ENCODE measurements around the gene ADAMTS7. TPM values are rescaled to one million over a fixed set of nuclear protein-coding genes. Genes with fewer than 3 reads are reported as not detected.
"Not testable (repeated sequence)": the region's sequence is repeated elsewhere in the genome, so short reads cannot be mapped to it uniquely, and the experiment has no call there.

The ADAMTS7 gene
- polyA plus RNA-seq, 5 donors, result 25.5 to 47.2 (median 34.1) TPM

DNA sequence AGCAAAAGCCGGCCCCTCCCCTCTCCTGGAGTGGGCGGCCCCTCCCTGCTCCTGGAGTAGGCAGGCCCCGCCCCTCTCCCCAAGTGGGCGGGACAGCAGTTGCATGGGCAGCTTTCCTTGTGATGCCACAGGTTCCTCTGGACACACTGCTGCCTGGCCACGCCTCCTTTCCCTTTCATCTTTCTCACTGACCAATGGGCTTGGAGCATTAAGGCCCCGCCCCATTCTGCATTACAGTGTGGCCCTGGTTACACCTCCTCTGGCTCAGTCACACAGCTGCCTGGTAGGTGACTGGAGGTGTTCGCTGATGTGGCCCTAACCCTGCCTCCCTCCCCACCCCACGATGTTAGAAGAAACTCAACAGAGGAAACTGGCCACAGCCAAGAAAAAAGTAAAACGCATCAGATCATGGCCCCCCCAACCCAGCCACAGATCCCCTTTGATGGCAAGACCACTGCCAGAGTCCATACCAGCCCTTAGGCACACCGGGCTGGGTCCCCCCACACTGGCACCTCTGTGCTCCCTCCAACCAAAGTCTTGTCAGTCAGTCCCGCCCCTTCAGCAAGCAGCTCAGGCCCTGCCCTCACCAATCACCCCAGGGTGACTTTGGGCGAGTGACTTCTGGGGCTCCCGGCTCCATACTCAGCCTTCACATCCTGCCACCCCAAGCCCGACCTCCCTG, 84.3 kb downstream of the ADAMTS7 start:
- no peak for DNase-seq

DNA sequence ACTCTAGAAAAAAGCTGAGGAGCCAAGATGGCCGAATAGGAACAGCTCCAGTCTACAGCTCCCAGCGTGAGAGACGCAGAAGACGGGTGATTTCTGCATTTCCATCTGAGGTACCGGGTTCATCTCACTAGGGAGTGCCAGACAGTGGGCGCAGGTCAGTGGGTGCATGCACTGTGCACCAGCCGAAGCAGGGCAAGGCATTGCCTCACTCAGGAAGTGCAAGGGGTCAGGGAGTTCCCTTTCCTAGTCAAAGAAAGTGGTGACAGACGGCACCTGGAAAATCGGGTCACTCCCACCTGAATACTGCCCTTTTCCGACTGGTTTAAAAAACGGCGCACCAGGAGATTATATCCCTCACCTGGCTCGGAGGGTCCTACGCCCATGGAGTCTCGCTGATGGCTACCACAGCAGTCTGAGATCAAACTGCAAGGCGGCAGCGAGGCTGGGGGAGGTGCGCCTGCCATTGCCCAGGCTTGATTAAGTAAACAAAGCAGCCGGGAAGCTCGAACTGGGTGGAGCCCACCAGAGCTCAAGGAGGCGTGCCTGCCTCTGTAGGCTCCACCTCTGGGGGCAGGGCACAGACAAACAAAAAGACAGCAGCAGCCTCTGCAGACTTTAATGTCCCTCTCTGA, 91.3 kb downstream of the ADAMTS7 start:
- not testable (repeated sequence) for DNase-seq

DNA sequence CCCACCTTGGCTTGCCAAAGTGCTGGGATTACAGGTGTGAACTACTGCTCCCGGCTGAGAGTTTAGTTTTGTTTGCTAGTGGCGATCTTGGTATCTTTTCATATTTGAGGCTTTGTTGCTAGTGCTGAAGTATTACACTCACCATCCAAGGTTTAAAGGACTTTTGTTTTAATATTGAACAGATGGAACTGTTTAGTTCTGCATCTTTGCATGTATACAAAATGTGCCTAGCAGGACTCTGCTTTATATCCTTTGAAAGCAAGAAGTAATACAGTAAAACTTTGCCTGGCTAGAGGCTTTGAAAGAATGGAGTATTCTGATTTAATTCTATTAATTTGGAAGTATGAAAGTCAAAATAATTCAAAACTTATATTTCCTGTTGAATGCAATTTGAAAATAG, 92.4 kb downstream of the ADAMTS7 start:
- DNase-seq, result no peak

DNA sequence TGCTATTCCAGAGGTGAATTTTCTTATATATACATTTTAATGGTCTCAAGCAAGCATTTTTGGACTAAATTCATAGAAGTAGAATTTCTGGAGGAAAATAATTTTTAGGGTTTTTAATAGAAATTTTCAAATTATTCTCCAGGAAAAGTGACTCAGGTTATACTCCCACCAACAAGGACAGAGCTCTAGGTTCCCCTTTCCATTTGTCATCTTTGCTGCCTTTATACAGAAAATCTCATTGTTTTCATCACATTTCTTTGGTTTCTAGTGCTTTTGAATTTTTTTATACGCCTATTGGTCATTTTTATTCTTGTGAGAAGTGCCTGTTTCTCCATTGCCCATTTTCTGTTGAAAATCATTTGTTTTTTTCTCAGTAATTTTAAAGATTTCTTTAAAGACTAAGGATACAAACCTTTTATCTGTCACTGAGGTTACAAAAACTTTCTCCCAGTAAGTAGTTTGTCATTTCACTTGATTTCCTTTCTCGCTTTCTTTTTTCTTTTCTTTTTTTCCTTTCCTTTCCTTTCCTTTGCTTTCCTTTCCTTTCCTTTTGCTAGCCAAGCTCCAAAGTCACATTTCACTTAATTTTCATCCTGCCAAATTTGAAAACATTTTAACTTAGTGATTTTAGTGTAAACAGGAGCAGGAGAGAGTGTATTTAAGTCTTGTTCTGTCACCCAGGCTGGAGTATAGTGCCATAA, 93.2 kb downstream of the ADAMTS7 start:
- DNase-seq, result no peak

DNA sequence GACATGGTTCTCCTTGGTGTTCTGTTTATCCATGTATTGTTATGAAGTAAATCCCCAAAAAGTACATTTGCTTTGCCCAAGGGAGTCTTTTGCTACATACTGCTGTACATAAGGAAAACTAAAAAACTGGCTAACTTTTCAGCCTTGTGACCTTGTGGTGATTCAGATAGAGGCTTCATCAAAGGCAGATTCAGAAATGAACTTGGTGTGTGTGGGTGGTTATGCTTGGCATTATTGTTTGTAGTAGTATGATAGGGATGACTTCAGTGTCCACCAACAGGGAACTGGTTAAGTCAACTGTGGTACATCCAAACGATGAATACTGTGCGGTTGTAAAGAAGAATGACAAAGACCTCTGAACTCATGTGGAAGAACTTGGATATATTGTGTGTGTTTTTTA, 94.6 kb downstream of the ADAMTS7 start:
- no peak for DNase-seq

DNA sequence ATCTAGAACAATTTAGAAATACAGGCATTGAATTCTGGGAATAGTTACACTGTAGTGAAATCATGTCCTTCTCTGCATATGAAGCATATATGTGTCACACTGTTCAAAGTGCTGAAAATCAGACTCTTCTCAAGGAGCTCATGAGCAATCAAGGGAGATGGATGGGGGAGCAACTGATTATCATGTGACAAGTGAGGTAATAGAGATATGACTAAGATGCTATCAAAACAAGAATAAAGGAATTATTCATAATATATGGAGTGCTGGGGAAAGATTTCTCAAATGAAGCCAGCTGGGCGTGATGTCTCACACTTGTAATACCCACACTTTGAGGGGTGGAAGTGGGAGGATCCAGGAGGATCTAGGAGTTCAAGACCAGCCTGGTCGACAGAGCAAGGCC, 95.3 kb downstream of the ADAMTS7 start:
- no peak for DNase-seq

DNA sequence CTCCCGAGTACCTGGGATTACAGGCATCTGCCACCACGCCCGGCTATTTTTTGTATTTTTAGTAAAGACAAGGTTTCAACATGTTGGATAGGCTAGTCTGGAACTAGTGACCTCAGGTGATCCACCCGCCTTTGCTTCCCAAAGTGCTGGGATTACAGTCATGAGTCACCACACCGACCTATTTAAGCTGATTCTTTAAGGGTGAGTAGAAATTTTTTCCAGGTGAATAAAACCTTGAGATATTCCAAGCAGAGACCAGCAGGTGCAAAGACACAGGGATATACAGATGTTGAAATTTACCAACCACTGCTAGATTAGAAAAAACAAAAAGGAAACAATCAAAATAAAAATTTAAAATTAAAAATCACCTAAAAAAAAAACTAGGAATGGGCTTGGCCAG, 95.8 kb downstream of the ADAMTS7 start:
- no peak for DNase-seq

DNA sequence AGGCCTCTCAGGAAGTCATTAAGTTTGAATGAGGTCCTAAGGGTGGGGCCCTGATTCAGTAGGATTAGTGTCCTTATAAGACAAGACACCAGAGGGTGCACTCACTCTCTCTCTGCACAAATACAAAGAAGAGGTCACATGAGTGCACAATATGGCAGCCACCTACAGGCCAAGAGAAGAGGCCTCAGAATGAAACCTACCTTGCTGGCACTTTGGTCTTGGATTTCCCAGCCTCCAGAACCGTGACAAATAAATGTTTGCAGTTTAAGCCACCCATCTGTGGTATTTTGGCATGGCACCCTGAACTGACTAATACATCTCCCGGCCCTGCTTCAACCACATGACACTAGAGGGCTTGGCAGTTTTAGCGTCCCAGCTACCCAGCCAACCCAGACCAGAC, 96.4 kb downstream of the ADAMTS7 start:
- DNase-seq, result no peak

DNA sequence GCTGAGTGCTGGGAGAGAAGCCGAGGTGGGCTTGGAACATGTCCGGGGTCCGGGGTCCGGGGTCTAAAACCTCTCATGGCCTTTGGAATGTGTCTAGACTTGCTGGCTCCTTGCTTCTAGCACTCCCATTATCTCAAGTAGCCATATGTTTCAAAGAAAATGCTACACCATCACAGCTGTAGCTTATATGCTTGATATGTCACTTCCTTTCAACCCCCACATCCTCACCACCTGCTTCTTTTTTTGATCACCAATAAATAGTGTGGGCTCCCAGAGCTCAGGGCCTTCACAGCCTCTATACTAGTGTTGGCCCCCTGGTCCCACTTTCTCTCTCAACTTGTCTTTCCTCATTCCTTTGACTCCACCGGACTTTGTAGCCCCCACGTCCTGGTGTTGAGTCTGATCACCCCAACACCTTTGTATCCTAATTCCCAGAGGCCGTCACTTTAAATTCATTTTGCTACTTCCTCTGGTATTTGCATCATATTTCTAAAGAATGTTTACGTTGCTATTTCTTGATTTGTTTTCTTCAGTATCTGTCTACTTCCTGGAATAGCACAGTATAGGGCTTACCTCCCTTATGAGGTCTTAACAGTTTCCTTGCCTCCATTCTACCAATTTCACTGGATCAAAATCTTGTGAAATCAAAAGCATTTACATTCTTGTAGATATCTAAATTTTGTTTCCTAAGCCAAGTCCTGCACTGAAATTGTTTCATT, 98.3 kb downstream of the ADAMTS7 start:
- DNase-seq, result no peak

DNA sequence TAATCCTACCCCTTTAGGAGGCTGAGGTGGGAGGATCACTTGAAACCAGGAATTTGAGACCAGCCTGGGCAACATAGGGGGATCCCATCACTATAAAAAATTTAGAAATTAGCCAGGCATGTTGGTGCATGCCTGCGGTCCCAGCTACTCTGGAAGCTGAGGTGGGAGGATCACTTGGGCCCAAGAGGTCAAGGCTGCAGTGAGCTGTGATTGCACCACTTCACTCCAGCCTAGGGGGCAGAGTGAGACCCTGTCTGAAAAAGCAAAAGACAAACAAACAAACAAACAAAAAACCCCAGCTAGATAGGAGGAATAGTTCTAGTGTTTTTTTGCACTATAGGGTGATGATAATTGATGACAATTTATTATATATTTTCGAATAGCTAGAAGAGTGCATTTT, 99.6 kb downstream of the ADAMTS7 start:
- DNase-seq, result no peak

DNA sequence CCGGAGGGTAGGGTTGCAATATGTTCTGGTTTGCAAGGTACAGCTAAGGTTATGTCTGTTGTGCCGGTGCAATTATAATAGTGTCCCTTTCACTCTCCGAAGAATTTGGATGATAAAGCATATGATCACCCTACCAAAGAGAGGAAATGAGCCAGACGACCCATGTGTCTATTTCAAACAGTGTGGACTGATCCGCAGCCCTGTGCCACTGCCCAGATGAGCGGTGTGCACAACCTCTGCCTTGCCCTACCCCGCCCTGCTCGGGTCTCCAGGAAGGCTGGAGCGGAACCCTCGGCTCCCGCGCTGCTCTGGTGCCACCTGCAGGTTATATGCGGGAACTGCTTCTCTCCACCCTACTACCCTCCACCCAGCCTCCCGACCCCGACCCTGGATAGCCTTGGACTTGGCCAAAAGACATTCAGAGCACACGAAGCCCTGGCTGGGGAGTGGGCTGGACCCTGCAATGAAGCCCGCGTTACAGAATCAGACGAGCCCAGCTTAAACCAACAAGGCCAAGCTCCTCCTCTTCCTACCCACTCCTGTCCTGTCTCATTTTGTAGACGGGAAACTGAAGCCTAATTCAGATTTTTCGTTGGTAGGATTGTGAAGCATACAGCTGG, 101.9 kb downstream of the ADAMTS7 start:
- DNase-seq, result peak; percentile 24 to 55

Other genes starting within 250 kb of the ADAMTS7 start
- 1 to 10 TPM; 1.2 to 3.2 (median 2.5) TPM for gene CHRNA5, start 245.9 kb downstream of the ADAMTS7 start, polyA plus RNA-seq (ENCODE audit: insufficient read depth in 1 of 5, insufficient read length in 5 of 5, low replicate concordance in 1 of 5)
- under 1 TPM; 0.14 to 0.95 (median 0.29) TPM for gene CHRNA3, start 190.5 kb downstream of the ADAMTS7 start, polyA plus RNA-seq (ENCODE audit: insufficient read depth in 1 of 5, insufficient read length in 5 of 5, low replicate concordance in 1 of 5)
- under 1 TPM; 0.21 to 0.42 (median 0.29) TPM for gene CHRNB4, start 170.3 kb downstream of the ADAMTS7 start, polyA plus RNA-seq (ENCODE audit: insufficient read depth in 1 of 5, insufficient read length in 5 of 5, low replicate concordance in 1 of 5)
- 100 to 1,000 TPM; 694 to 853 (median 735) TPM for gene MORF4L1, start 61.4 kb upstream of the ADAMTS7 start, polyA plus RNA-seq (ENCODE audit: insufficient read depth in 1 of 5, insufficient read length in 5 of 5, low replicate concordance in 1 of 5)
- gene CTSH, start 133.6 kb upstream of the ADAMTS7 start, polyA plus RNA-seq (ENCODE audit: insufficient read depth in 1 of 5, insufficient read length in 5 of 5, low replicate concordance in 1 of 5), result 100 to 1,000 TPM; 112 to 271 (median 201) TPM